ENCODE results near the gene POU6F2.

Gene POU6F2

DNA sequence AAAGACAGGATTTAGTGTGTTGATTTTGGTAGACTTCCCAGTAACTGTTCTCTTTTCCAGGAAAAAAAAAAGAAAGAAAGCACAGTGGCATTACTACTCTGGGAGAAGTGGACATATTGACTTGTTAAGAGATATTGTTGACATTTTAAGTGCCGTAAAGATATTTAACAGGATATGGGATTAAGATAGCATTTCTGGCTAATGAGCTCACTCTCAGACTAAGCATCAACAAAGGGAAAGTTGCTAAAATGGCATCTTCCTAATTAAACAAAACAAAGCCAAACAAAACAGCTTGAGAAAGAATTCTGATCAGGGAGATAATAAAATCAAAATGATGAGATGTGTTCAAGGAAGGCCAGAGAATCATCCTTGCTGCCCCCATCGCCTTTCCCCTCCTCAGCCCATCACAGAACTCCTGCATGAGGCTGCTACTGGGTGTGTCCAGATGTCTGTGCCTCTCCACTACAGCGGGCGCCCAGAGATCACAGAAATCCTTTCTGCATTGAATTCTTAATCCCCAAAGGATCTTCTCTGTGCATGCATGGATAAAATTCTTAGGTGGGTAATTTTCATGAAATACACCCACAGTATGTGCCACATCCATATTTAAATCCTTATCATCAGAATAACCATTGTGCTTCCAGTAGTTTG, 270.5 kb downstream of the POU6F2 start:
- H3K4me3 ChIP-seq (ENCODE audit: low read depth, low read length) = no peak overlapping the region
- DNase-seq (ENCODE audit: low read depth) = no peak
- TF ChIP-seq, protein P1, sequence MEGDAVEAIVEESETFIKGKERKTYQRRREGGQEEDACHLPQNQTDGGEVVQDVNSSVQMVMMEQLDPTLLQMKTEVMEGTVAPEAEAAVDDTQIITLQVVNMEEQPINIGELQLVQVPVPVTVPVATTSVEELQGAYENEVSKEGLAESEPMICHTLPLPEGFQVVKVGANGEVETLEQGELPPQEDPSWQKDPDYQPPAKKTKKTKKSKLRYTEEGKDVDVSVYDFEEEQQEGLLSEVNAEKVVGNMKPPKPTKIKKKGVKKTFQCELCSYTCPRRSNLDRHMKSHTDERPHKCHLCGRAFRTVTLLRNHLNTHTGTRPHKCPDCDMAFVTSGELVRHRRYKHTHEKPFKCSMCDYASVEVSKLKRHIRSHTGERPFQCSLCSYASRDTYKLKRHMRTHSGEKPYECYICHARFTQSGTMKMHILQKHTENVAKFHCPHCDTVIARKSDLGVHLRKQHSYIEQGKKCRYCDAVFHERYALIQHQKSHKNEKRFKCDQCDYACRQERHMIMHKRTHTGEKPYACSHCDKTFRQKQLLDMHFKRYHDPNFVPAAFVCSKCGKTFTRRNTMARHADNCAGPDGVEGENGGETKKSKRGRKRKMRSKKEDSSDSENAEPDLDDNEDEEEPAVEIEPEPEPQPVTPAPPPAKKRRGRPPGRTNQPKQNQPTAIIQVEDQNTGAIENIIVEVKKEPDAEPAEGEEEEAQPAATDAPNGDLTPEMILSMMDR (IDR thresholded peaks at IDR 0.05; ENCODE audit: low read depth, low read length, missing control alignments) = no peak

DNA sequence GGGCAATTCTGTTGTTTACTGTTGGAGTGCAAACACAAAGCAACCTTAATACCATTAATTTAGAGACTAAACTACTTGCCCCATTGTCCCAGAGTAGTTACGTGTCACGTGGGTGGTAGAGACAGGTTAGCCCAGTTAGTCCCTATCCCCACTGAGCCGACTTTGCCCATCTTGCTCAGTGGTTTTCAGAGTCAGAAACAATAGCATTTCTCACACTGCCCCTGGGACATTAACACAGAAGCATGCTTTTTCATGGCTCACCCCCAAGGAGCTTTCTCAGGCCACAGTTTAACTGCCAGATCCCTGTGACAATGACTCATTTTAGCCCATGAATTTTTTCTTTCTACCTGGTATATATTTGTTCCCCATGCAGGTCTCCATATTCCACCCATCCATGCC, 271.0 kb downstream of the POU6F2 start:
- no peak for DNase-seq (ENCODE audit: low read depth)
- TF ChIP-seq, protein P1 (IDR thresholded peaks at IDR 0.05; ENCODE audit: low read depth, low read length, missing control alignments) = no peak
- no peak overlapping the region for H3K4me3 ChIP-seq (ENCODE audit: low read depth, low read length)

GRCh38 chr7:39249635-39250152, 272.0 kb downstream of the POU6F2 start:
- no peak overlapping the region for H3K4me3 ChIP-seq (ENCODE audit: low read depth, low read length)
- TF ChIP-seq, protein P1 (IDR thresholded peaks at IDR 0.05; ENCODE audit: low read depth, low read length, missing control alignments) = no peak
- no peak for DNase-seq (ENCODE audit: low read depth)

GRCh38 chr7:39252916-39253315, 275.2 kb downstream of the POU6F2 start:
- TF ChIP-seq, protein P1 (IDR thresholded peaks at IDR 0.05; ENCODE audit: low read depth, low read length, missing control alignments) = no peak
- no peak overlapping the region for H3K4me3 ChIP-seq (ENCODE audit: low read depth, low read length)
- DNase-seq (ENCODE audit: low read depth) = no peak

DNA sequence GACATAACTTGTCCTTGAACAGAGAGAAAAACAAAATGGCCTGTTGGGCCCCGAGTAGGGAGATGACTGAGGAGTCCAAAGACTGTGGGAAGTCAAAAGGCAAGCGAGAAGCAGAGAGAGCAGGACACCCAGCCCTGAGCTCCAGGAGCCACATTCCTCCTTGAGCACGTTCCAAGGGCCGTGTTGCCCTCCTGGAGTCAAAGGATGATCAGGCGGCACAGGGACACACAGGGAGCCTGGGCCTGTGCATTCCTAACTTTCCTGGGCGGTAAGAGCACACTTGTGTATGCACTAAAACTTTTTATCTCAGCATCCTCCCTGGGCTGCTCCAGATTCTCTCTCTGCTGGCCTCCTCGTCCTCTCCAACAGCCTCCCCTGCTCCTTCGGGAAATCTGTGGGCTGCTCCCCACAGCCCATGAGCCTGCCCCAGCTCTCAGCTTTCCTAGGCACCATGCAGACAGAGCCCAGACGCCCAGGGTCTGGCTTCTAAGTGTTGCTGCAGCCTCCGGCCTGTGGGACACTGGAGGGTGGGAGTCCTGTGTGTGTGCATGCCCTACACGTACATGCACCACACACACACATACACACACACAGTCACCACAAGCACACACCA, 281.8 kb downstream of the POU6F2 start:
- H3K4me3 ChIP-seq (ENCODE audit: low read depth, low read length) = no peak overlapping the region
- TF ChIP-seq, protein P1 (IDR thresholded peaks at IDR 0.05; ENCODE audit: low read depth, low read length, missing control alignments) = no peak
- DNase-seq (ENCODE audit: low read depth) = no peak

DNA sequence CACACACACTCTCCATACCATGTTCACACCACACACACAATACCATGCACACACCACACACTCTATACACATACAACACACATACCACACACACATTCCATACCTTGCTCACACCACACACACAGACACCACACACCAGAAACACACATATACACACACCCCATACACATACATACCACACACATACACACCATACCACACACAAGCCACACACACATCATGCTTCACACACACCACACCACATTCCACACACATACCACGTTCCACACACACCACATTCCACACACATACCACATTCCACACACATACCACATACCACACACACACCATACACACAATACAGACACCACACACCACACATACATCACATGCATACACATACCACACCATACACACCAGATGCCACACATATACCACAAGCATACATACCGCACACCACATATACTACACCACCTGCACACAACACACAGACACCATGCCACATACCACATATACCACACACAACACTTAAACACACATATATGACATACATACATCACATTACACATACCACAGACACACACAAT, 282.7 kb downstream of the POU6F2 start:
- TF ChIP-seq, protein P1 (IDR thresholded peaks at IDR 0.05; ENCODE audit: low read depth, low read length, missing control alignments) = no peak
- DNase-seq (ENCODE audit: low read depth) = no peak
- H3K4me3 ChIP-seq (ENCODE audit: low read depth, low read length) = no peak overlapping the region
